ENCODE measurements around the gene ZNF83. TPM values are rescaled to one million over a fixed set of nuclear protein-coding genes. Genes with fewer than 3 reads are reported as not detected.
"Not testable (repeated sequence)": the region's sequence is repeated elsewhere in the genome, so short reads cannot be mapped to it uniquely, and the experiment has no call there.

Gene ZNF83
- total RNA-seq, 1 experiment from 2014 or later: 115 TPM

- Histone ChIP-seq H3K4me2 (ENCODE audit: low read depth, low read length, poor library complexity, severe bottlenecking) (no peak overlapping the region), H2AFZ (ENCODE audit: low read length) (no peak overlapping the region), H3K79me2 (ENCODE audit: low read length) (peaks cover 27% of the 10 kb centered on the region), H3K27ac (ENCODE audit: low read length) (no peak overlapping the region), H3K4me3 (ENCODE audit: low read length) (no peak overlapping the region), H3K9me3 (ENCODE audit: low read length) (no peaks in the 10 kb centered on the region), H3K9me2 (replicated peaks; ENCODE audit: insufficient read depth, low read length) (no peaks in the 10 kb centered on the region), H3K9ac (ENCODE audit: low read length) (no peak overlapping the region), H3K27me3 (ENCODE audit: low read length) (no peaks in the 10 kb centered on the region), H3K36me3 (ENCODE audit: insufficient read depth, low read length) (peaks cover 5% of the 10 kb centered on the region; the same call in 1 of the 2 replicates), H4K20me1 (ENCODE audit: insufficient read depth, low read depth, low read length) (no peaks in the 10 kb centered on the region), H3K4me1 (ENCODE audit: low read length) (peaks cover 14% of the 10 kb centered on the region)
- DNase-seq: no peak
Observed at GRCh38 chr19:52635786-52636570, 2.2 kb downstream of the ZNF83 start.

- H2AFZ ChIP-seq (ENCODE audit: low read length); H3K27me3 ChIP-seq (ENCODE audit: low read length); H3K4me3 ChIP-seq (ENCODE audit: low read length); H3K9ac ChIP-seq (ENCODE audit: low read length); H3K9me2 ChIP-seq (replicated peaks; ENCODE audit: insufficient read depth, low read length); H3K4me1 ChIP-seq (ENCODE audit: low read length); H4K20me1 ChIP-seq (ENCODE audit: insufficient read depth, low read depth, low read length); H3K27ac ChIP-seq (ENCODE audit: low read length); H3K9me3 ChIP-seq (ENCODE audit: low read length); DNase-seq; H3K4me2 ChIP-seq (ENCODE audit: low read depth, low read length, poor library complexity, severe bottlenecking): not testable (repeated sequence)
- Histone ChIP-seq H3K79me2 (ENCODE audit: low read length) (peaks cover 39% of the 10 kb centered on the region), H3K36me3 (ENCODE audit: insufficient read depth, low read length) (peaks cover 33% of the 10 kb centered on the region)
Observed at GRCh38 chr19:52627441-52627840, 10.7 kb downstream of the ZNF83 start.

- no peak overlapping the region for H3K4me2 ChIP-seq (ENCODE audit: low read depth, low read length, poor library complexity, severe bottlenecking)
- no peaks in the 10 kb centered on the region for H3K4me1 ChIP-seq (ENCODE audit: low read length)
- no peak overlapping the region for H3K9ac ChIP-seq (ENCODE audit: low read length)
- H3K27ac ChIP-seq (ENCODE audit: low read length): no peak overlapping the region
- H3K79me2 ChIP-seq (ENCODE audit: low read length): peaks cover 45% of the 10 kb centered on the region
- H3K9me2 ChIP-seq (replicated peaks; ENCODE audit: insufficient read depth, low read length): no peaks in the 10 kb centered on the region
- no peak overlapping the region for H2AFZ ChIP-seq (ENCODE audit: low read length)
- no peak for DNase-seq
- H3K9me3 ChIP-seq (ENCODE audit: low read length): no peaks in the 10 kb centered on the region
- H3K36me3 ChIP-seq (ENCODE audit: insufficient read depth, low read length): peaks cover 39% of the 10 kb centered on the region
- no peaks in the 10 kb centered on the region for H4K20me1 ChIP-seq (ENCODE audit: insufficient read depth, low read depth, low read length)
- no peak overlapping the region for H3K4me3 ChIP-seq (ENCODE audit: low read length)
- no peaks in the 10 kb centered on the region for H3K27me3 ChIP-seq (ENCODE audit: low read length)
Observed at GRCh38 chr19:52626915-52627314, 11.2 kb downstream of the ZNF83 start.

GRCh38 chr19:52622261-52622660 lies 15.9 kb downstream of the ZNF83 start:
- peaks cover 67% of the 10 kb centered on the region for H3K79me2 ChIP-seq (ENCODE audit: low read length)
- H3K27ac ChIP-seq (ENCODE audit: low read length): no peak overlapping the region
- peaks cover 4% of the 10 kb centered on the region; the same call in 1 of the 2 replicates for H3K9me3 ChIP-seq (ENCODE audit: low read length)
- DNase-seq: peak; percentile 39
- peaks cover 75% of the 10 kb centered on the region for H3K36me3 ChIP-seq (ENCODE audit: insufficient read depth, low read length)
- H2AFZ ChIP-seq (ENCODE audit: low read length): no peak overlapping the region
- H3K4me2 ChIP-seq (ENCODE audit: low read depth, low read length, poor library complexity, severe bottlenecking): no peak overlapping the region
- H3K4me1 ChIP-seq (ENCODE audit: low read length): no peaks in the 10 kb centered on the region
- no peaks in the 10 kb centered on the region for H4K20me1 ChIP-seq (ENCODE audit: insufficient read depth, low read depth, low read length)
- H3K4me3 ChIP-seq (ENCODE audit: low read length): no peak overlapping the region
- no peak overlapping the region for H3K9ac ChIP-seq (ENCODE audit: low read length)
- no peaks in the 10 kb centered on the region for H3K27me3 ChIP-seq (ENCODE audit: low read length)
- H3K9me2 ChIP-seq (replicated peaks; ENCODE audit: insufficient read depth, low read length): no peaks in the 10 kb centered on the region

- Histone ChIP-seq H3K4me3 (ENCODE audit: low read length) (no peak overlapping the region), H3K27ac (ENCODE audit: low read length) (no peak overlapping the region), H3K79me2 (ENCODE audit: low read length) (peaks cover 67% of the 10 kb centered on the region), H2AFZ (ENCODE audit: low read length) (no peak overlapping the region), H3K9me2 (replicated peaks; ENCODE audit: insufficient read depth, low read length) (no peaks in the 10 kb centered on the region), H3K4me2 (ENCODE audit: low read depth, low read length, poor library complexity, severe bottlenecking) (no peak overlapping the region), H3K9ac (ENCODE audit: low read length) (no peak overlapping the region), H4K20me1 (ENCODE audit: insufficient read depth, low read depth, low read length) (no peaks in the 10 kb centered on the region), H3K9me3 (ENCODE audit: low read length) (peaks cover 8% of the 10 kb centered on the region), H3K4me1 (ENCODE audit: low read length) (no peaks in the 10 kb centered on the region), H3K27me3 (ENCODE audit: low read length) (no peaks in the 10 kb centered on the region), H3K36me3 (ENCODE audit: insufficient read depth, low read length) (peaks cover 78% of the 10 kb centered on the region)
- DNase-seq: peak; percentile 40
Observed at GRCh38 chr19:52621376-52621775, 16.8 kb downstream of the ZNF83 start.

- Histone ChIP-seq H3K27ac (ENCODE audit: low read length) (no peak overlapping the region), H3K79me2 (ENCODE audit: low read length) (peaks cover 77% of the 10 kb centered on the region), H3K36me3 (ENCODE audit: insufficient read depth, low read length) (peaks cover 82% of the 10 kb centered on the region), H3K9ac (ENCODE audit: low read length) (no peak overlapping the region), H2AFZ (ENCODE audit: low read length) (no peak overlapping the region), H3K4me2 (ENCODE audit: low read depth, low read length, poor library complexity, severe bottlenecking) (no peak overlapping the region), H3K27me3 (ENCODE audit: low read length) (no peaks in the 10 kb centered on the region), H3K9me2 (replicated peaks; ENCODE audit: insufficient read depth, low read length) (no peaks in the 10 kb centered on the region), H4K20me1 (ENCODE audit: insufficient read depth, low read depth, low read length) (no peaks in the 10 kb centered on the region), H3K4me1 (ENCODE audit: low read length) (no peaks in the 10 kb centered on the region), H3K4me3 (ENCODE audit: low read length) (no peak overlapping the region), H3K9me3 (ENCODE audit: low read length) (peaks cover 61% of the 10 kb centered on the region)
- peak; percentile 39 for DNase-seq
Observed at GRCh38 chr19:52613299-52613906, 24.8 kb downstream of the ZNF83 start.

GRCh38 chr19:52603558-52604207 lies 34.5 kb downstream of the ZNF83 start:
- Histone ChIP-seq H3K4me2 (ENCODE audit: low read depth, low read length, poor library complexity, severe bottlenecking) (no peak overlapping the region), H3K36me3 (ENCODE audit: insufficient read depth, low read length) (peaks cover 17% of the 10 kb centered on the region; the same call in 1 of the 2 replicates), H3K9ac (ENCODE audit: low read length) (no peak overlapping the region), H3K79me2 (ENCODE audit: low read length) (peaks cover 52% of the 10 kb centered on the region), H3K27ac (ENCODE audit: low read length) (no peak overlapping the region), H3K9me2 (replicated peaks; ENCODE audit: insufficient read depth, low read length) (no peaks in the 10 kb centered on the region), H2AFZ (ENCODE audit: low read length) (no peak overlapping the region), H3K27me3 (ENCODE audit: low read length) (no peaks in the 10 kb centered on the region), H4K20me1 (ENCODE audit: insufficient read depth, low read depth, low read length) (0 out of 2 replicates have a peak, but pooled peaks cover 3% of the 10 kb centered on the region), H3K4me1 (ENCODE audit: low read length) (peaks cover 19% of the 10 kb centered on the region), H3K9me3 (ENCODE audit: low read length) (peaks cover 7% of the 10 kb centered on the region), H3K4me3 (ENCODE audit: low read length) (no peak overlapping the region)
- DNase-seq: no peak

- DNase-seq: no peak
Observed at GRCh38 chr19:52602941-52603340, 35.2 kb downstream of the ZNF83 start.

More at GRCh38 chr19:52602941-52603340, 35.2 kb downstream of the ZNF83 start:
- Histone ChIP-seq H3K27ac (ENCODE audit: low read length) (no peak overlapping the region), H3K9me3 (ENCODE audit: low read length) (peaks cover 4% of the 10 kb centered on the region), H3K4me1 (ENCODE audit: low read length) (peaks cover 19% of the 10 kb centered on the region), H2AFZ (ENCODE audit: low read length) (no peak overlapping the region), H3K4me2 (ENCODE audit: low read depth, low read length, poor library complexity, severe bottlenecking) (no peak overlapping the region), H3K9me2 (replicated peaks; ENCODE audit: insufficient read depth, low read length) (no peaks in the 10 kb centered on the region), H3K27me3 (ENCODE audit: low read length) (no peaks in the 10 kb centered on the region), H3K79me2 (ENCODE audit: low read length) (peaks cover 48% of the 10 kb centered on the region), H3K4me3 (ENCODE audit: low read length) (no peak overlapping the region), H3K9ac (ENCODE audit: low read length) (no peak overlapping the region), H3K36me3 (ENCODE audit: insufficient read depth, low read length) (peaks cover 15% of the 10 kb centered on the region; the same call in 1 of the 2 replicates), H4K20me1 (ENCODE audit: insufficient read depth, low read depth, low read length) (0 out of 2 replicates have a peak, but pooled peaks cover 3% of the 10 kb centered on the region)
